Parathyroid adenoma (tissue), 2 donors: Measurements from ENCODE around the gene GALNT16.
"Not testable (repeated sequence)": the region's sequence is repeated elsewhere in the genome, so short reads cannot be mapped to it uniquely, and the experiment has no call there.

ENCODE experiments used
- H2AFZ ChIP-seq: fragments of 300-600 bp; sonication (generic); one replicate; pipeline ENCODE4 v1.7.0; 2017; ENCODE audit warnings: antibody characterized with exemption, mild to moderate bottlenecking
- H3K27ac ChIP-seq: fragments of 300-600 bp; sonication (generic); one replicate; pipeline ENCODE4 v1.7.0; 2017
- H3K27me3 ChIP-seq: fragments of 300-600 bp; sonication (generic); one replicate; pipeline ENCODE4 v1.7.0; 2017; ENCODE audit warnings: low read length; ENCODE audit not compliant: control insufficient read depth, insufficient read depth
- H3K36me3 ChIP-seq: fragments of 300-600 bp; sonication (generic); one replicate; pipeline ENCODE4 v1.7.0; 2017; ENCODE audit warnings: low read length; ENCODE audit not compliant: control insufficient read depth, insufficient read depth
- H3K4me1 ChIP-seq: fragments of 300-600 bp; sonication (generic); one replicate; pipeline ENCODE4 v1.7.0; 2017; ENCODE audit warnings: control low read depth
- H3K4me2 ChIP-seq: fragments of 300-600 bp; sonication (generic); one replicate; pipeline ENCODE4 v1.7.0; 2017; ENCODE audit warnings: low read length
- H3K4me3 ChIP-seq: fragments of 300-600 bp; sonication (generic); one replicate; pipeline ENCODE4 v1.7.0; 2017; ENCODE audit warnings: low read depth, low read length
- H3K79me2 ChIP-seq: fragments of 300-600 bp; sonication (generic); one replicate; pipeline ENCODE4 v1.7.0; 2017; ENCODE audit warnings: control low read depth
- H3K9ac ChIP-seq: fragments of 300-600 bp; sonication (generic); one replicate; pipeline ENCODE4 v1.7.0; 2017; ENCODE audit warnings: mild to moderate bottlenecking
- H3K9me3 ChIP-seq: fragments of 300-600 bp; sonication (generic); one replicate; pipeline ENCODE4 v1.7.0; 2017; ENCODE audit warnings: low read length; ENCODE audit not compliant: control insufficient read depth
- CTCF ChIP-seq: fragments of 300-600 bp; sonication (generic); IDR thresholded peaks from one replicate; pipeline ENCODE4 v1.7.0; 2017; ENCODE audit warnings: antibody characterized with exemption, mild to moderate bottlenecking
- donor health status: primary hyperparathyroidism.

GALNT16 gene

GRCh38 chr14:69259527-69260189 lies at the start of gene GALNT16:
GALNT16 (plus strand) TSS chr14:69260158; CDS start chr14:69260291, 133 bp downstream.
- peak within 1 kb of the TSS; percentile 68 for H3K4me2 ChIP-seq
- no peak within 1 kb of the TSS for H3K9ac ChIP-seq
- H3K9me3 ChIP-seq: no peaks in the 10 kb centered on the region
- no peaks in the 10 kb centered on the region for H3K27me3 ChIP-seq
- no peak for TF ChIP-seq CTCF
- H2AFZ ChIP-seq: peak within 1 kb of the TSS; percentile 81
- H3K36me3 ChIP-seq: no peaks in the 10 kb centered on the region
- no peaks in the 10 kb centered on the region for H3K79me2 ChIP-seq
- no peak within 1 kb of the TSS for H3K27ac ChIP-seq
- peaks cover 6% of the 10 kb centered on the region for H3K4me1 ChIP-seq
- H3K4me3 ChIP-seq: no peak within 1 kb of the TSS

GRCh38 chr14:69214393-69214792 lies 45.6 kb upstream of the GALNT16 start:
- H3K4me3 ChIP-seq: no peak overlapping the region
- no peaks in the 10 kb centered on the region for H3K27me3 ChIP-seq
- H3K4me1 ChIP-seq: peaks cover 4% of the 10 kb centered on the region
- no peak for TF ChIP-seq CTCF
- no peak overlapping the region for H3K4me2 ChIP-seq
- no peak overlapping the region for H2AFZ ChIP-seq
- H3K27ac ChIP-seq: no peak overlapping the region
- peaks cover 3% of the 10 kb centered on the region for H3K79me2 ChIP-seq
- no peak overlapping the region for H3K9ac ChIP-seq
- H3K36me3 ChIP-seq: peaks cover 3% of the 10 kb centered on the region
- no peaks in the 10 kb centered on the region for H3K9me3 ChIP-seq

GRCh38 chr14:69217663-69218062 lies 42.3 kb upstream of the GALNT16 start:
- H3K4me1 ChIP-seq, H2AFZ ChIP-seq, H3K36me3 ChIP-seq, H3K4me2 ChIP-seq, H3K9me3 ChIP-seq, H3K4me3 ChIP-seq, H3K27me3 ChIP-seq, H3K27ac ChIP-seq, H3K9ac ChIP-seq: not testable (repeated sequence)
- peaks cover 13% of the 10 kb centered on the region for H3K79me2 ChIP-seq

- no peak for TF ChIP-seq CTCF
- Histone ChIP-seq H2AFZ (no peak overlapping the region), H3K9ac (no peak overlapping the region), H3K9me3 (no peaks in the 10 kb centered on the region), H3K4me3 (no peak overlapping the region), H3K79me2 (peaks cover 10% of the 10 kb centered on the region), H3K27ac (no peak overlapping the region), H3K4me1 (no peaks in the 10 kb centered on the region), H3K4me2 (no peak overlapping the region), H3K36me3 (no peaks in the 10 kb centered on the region), H3K27me3 (no peaks in the 10 kb centered on the region)
Measured at GRCh38 chr14:69224946-69225345, 35.0 kb upstream of the GALNT16 start.

- no peak for TF ChIP-seq CTCF
- Histone ChIP-seq H3K79me2 (peaks cover 4% of the 10 kb centered on the region), H3K9me3 (no peaks in the 10 kb centered on the region), H3K4me3 (no peak overlapping the region), H3K4me2 (no peak overlapping the region), H3K27ac (no peak overlapping the region), H2AFZ (no peak overlapping the region), H3K9ac (no peak overlapping the region), H3K27me3 (no peaks in the 10 kb centered on the region), H3K4me1 (no peaks in the 10 kb centered on the region), H3K36me3 (no peaks in the 10 kb centered on the region)
Measured at GRCh38 chr14:69226178-69226577, 33.8 kb upstream of the GALNT16 start.
